Spleen (tissue), 11 donors: ENCODE measurements around the gene IRS2. TPM values are rescaled to one million over a fixed set of nuclear protein-coding genes. Genes with fewer than 3 reads are reported as not detected.

Experiments
- DNase-seq: peaks from one replicate; pipeline ENCODE4 v3.0.0-alpha.2; 2020
- H3K27ac ChIP-seq, 8 donors: fragments of 200-600 bp; sonication (generic) in 7 of 8; 1 replicate in 4 of 8; 2 replicates in 4 of 8; pipeline versions ENCODE4 v1.5.0 to v1.8.0; 2016 to 2021; ENCODE audit warnings: inconsistent platforms in 4 of 8, mild to moderate bottlenecking in 4 of 8, moderate library complexity in 1 of 8
- H3K27me3 ChIP-seq, 7 donors: fragments of 200-600 bp; sonication (generic) in 6 of 7; replicated peaks in 1 of 7; 1 replicate in 4 of 7; 2 replicates in 3 of 7; pipeline versions ENCODE4 v1.5.0 to v1.8.0; 2016 to 2021; ENCODE audit warnings: inconsistent platforms in 3 of 7, mild to moderate bottlenecking in 1 of 7
- H3K36me3 ChIP-seq, 6 donors: fragments of 200-600 bp; sonication (generic) in 5 of 6; 1 replicate in 4 of 6; 2 replicates in 2 of 6; pipeline versions ENCODE4 v1.5.0 to v1.8.0; 2016 to 2021; ENCODE audit warnings: inconsistent platforms in 2 of 6
- H3K4me1 ChIP-seq, 6 donors: fragments of 200-600 bp; sonication (generic) in 5 of 6; 1 replicate in 3 of 6; 2 replicates in 3 of 6; pipeline versions ENCODE4 v1.5.0 to v1.8.0; 2016 to 2021; ENCODE audit warnings: inconsistent platforms in 3 of 6
- H3K4me3 ChIP-seq, 8 donors: fragments of 200-600 bp; sonication (generic) in 7 of 8; 1 replicate in 4 of 8; 2 replicates in 4 of 8; pipeline versions ENCODE4 v1.5.0 to v1.8.0; 2016 to 2021; ENCODE audit warnings: inconsistent platforms in 4 of 8, mild to moderate bottlenecking in 4 of 8, moderate library complexity in 2 of 8
- H3K9me3 ChIP-seq, 8 donors: fragments of 200-600 bp; sonication (generic) in 7 of 8; 1 replicate in 4 of 8; 2 replicates in 4 of 8; pipeline versions ENCODE4 v1.5.0 to v1.8.0; 2016 to 2021; ENCODE audit warnings: inconsistent platforms in 4 of 8
- CTCF ChIP-seq, 11 experiments: fragments of 200-600 bp in 7 of 11; fragments of 450-650 bp in 4 of 11; sonication (generic) in 4 of 11; IDR thresholded peaks in 8 of 11; conservative IDR thresholded peaks in 3 of 11; 1 replicate in 7 of 11; 2 replicates in 4 of 11; pipeline versions ENCODE4 v1.4.0 to v1.8.0; 2016 to 2021; ENCODE audit warnings: antibody characterized with exemption in 11 of 11, inconsistent platforms in 4 of 11, mild to moderate bottlenecking in 1 of 11
- POLR2A ChIP-seq, 3 donors: fragments of 450-650 bp; IDR thresholded peaks; one replicate each; pipeline ENCODE4 v1.5.1; 2017; ENCODE audit warnings: antibody characterized with exemption in 3 of 3, mild to moderate bottlenecking in 1 of 3
- POLR2AphosphoS5 ChIP-seq, 3 donors: sonication (generic); formaldehyde crosslinking; IDR thresholded peaks; one replicate each; pipeline ENCODE4 v1.5.1; 2017; ENCODE audit warnings: antibody characterized with exemption in 3 of 3
- WGBS, 5 donors: extraction: QIAGEN DNeasy Blood & Tissue Kit in 3 of 5; methylation state at CpG; one replicate each; pipeline versions ENCODE4 v1.1.5 to v1.1.7; 2013 to 2018; 5-methylcytosine and 5-hydroxymethylcytosine counted together
- intact Hi-C: fragments of 100-400 bp; cut with DNase I; formaldehyde crosslinking; loops from one replicate; pipeline ENCODE4 v1.15.0; 2023; ENCODE audit warnings: low total_unique reads
- polyA plus RNA-seq, 3 donors: library from polyadenylated mRNA; stranded (reverse); fragments of 200-250 nt; gene quantifications; one replicate each; pipeline ENCODE4 v1.2.1, GENCODE V29; 2013
- total RNA-seq, 7 donors: library from RNA; depleted of rRNA in 3 of 7; stranded (reverse); fragments of >200 nt in 3 of 7; fragmentation: NEBNext Ultra II Directional in 4 of 7; extraction: Animal tissue kit (Norgen Biotek cat#: 25700) in 4 of 7; gene quantifications; one replicate each; pipeline versions ENCODE4 v1.1.0 to v1.2.1, GENCODE V29; 2016 to 2021
- donor health status: healthy with polysubstance abuse.
- donor health status: DM: no; HTN: no; CAD: no; lungs with moderate emphysema.
- donor health status: DM: no; HTN: no; CAD: no.
- donor health status: Bipolar disorder and iron deficiency.
- donor health status: healthy.
- donor health status: DM: no; HTN: no; CAD: no.
- donor health status: DM: yes; HTN: yes; CAD: no.

Gene IRS2
- total and polyA plus RNA-seq, 10 donors = 1.4 to 31.3 (median 13.5) TPM

GRCh38 chr13:109728791-109729731 lies 57.3 kb downstream of the IRS2 start:
- WGBS, 5 donors = 63 to 79% (median 70%) methylated on average over 17 of the region's 17 CpGs
- peaks cover 0 to 62% (median 7%) of the 10 kb centered on the region in 7 donors for H3K27me3 ChIP-seq
- H3K27ac ChIP-seq = no peak overlapping the region
- intact Hi-C loops = no loop called here
- TF ChIP-seq POLR2AphosphoS5 (IDR thresholded peaks at IDR 0.05) (no peak), CTCF (IDR thresholded peaks at IDR 0.05 in 8 of 11, conservative IDR thresholded peaks at IDR 0.05 in 3 of 11) (no peak), POLR2A (IDR thresholded peaks at IDR 0.05) (no peak)
- peaks cover 0 to 9% (median 0%) of the 10 kb centered on the region in 6 donors for H3K4me1 ChIP-seq
- H3K4me3 ChIP-seq = no peak overlapping the region
- peaks cover 0 to 7% (median 0%) of the 10 kb centered on the region in 8 donors for H3K9me3 ChIP-seq
- H3K36me3 ChIP-seq = no peaks in the 10 kb centered on the region
- DNase-seq = no peak

DNA sequence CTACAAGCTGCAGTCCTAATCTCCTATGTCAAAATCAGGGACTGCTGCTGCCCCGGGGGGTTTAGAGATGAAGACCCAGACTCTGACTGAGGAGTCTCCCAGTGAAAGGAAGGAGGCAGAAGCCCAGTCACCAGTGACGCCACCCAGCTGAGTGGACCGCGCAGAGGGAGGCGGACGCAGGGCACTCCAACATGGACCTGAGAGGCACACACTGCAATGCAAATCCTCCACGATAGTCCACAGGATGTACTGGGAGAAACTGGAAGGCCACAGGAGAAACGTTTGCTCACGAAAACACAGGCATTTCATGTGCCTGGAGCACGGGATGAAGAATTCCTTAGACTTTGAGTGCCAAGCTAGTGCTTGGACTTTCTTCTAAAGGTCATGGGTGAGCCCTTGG lies 58.3 kb downstream of the IRS2 start:
- DNase-seq = no peak
- no peak for TF ChIP-seq POLR2AphosphoS5 (IDR thresholded peaks at IDR 0.05)
- TF ChIP-seq CTCF (IDR thresholded peaks at IDR 0.05 in 8 of 11, conservative IDR thresholded peaks at IDR 0.05 in 3 of 11) = no peak
- TF ChIP-seq POLR2A (IDR thresholded peaks at IDR 0.05) = no peak
- 78 to 91% (median 86%) methylated on average over 5 to 10 of the region's 10 CpGs for WGBS, 5 donors
- intact Hi-C loops = no loop called here
- Histone ChIP-seq H3K4me3 (no peak overlapping the region), H3K36me3 (no peaks in the 10 kb centered on the region), H3K27ac (no peak overlapping the region), H3K9me3 (peaks cover 0 to 7% (median 0%) of the 10 kb centered on the region in 8 donors), H3K27me3 (peaks cover 0 to 52% (median 7%) of the 10 kb centered on the region in 7 donors), H3K4me1 (peaks cover 0 to 9% (median 0%) of the 10 kb centered on the region in 6 donors)

DNA sequence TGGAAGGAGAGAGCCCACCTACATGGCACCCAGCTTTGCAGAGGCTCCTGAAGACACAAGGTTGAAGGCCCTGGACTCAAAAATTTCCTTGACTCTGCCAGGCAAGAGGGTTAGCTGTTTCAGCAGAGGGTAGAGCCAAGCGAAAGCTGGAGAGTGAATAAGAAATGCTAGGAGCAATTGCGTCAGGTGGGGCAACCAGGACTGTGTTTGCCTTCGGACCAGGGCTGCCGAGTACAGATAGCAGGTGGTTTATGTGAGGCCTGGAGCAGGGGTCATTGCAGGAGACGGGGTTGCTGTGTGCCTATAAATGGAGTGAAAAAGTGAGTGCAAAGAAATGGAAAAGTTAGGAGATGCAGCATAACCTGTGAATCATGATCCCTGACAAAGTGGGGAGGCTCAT lies 59.1 kb downstream of the IRS2 start:
- H3K36me3 ChIP-seq = no peaks in the 10 kb centered on the region
- H3K27me3 ChIP-seq = peaks cover 0 to 46% (median 7%) of the 10 kb centered on the region in 7 donors
- TF ChIP-seq POLR2AphosphoS5 (IDR thresholded peaks at IDR 0.05) (no peak), POLR2A (IDR thresholded peaks at IDR 0.05) (no peak), CTCF (IDR thresholded peaks at IDR 0.05 in 8 of 11, conservative IDR thresholded peaks at IDR 0.05 in 3 of 11) (no peak)
- WGBS, 5 donors = 81 to 96% (median 93%) methylated on average over 5 of the region's 5 CpGs
- H3K4me1 ChIP-seq = peaks cover 0 to 9% (median 0%) of the 10 kb centered on the region in 6 donors
- DNase-seq = no peak
- no peak overlapping the region for H3K4me3 ChIP-seq
- H3K27ac ChIP-seq = no peak overlapping the region
- H3K9me3 ChIP-seq = peaks cover 0 to 2% (median 0%) of the 10 kb centered on the region in 8 donors
- intact Hi-C loops = no loop called here

DNA sequence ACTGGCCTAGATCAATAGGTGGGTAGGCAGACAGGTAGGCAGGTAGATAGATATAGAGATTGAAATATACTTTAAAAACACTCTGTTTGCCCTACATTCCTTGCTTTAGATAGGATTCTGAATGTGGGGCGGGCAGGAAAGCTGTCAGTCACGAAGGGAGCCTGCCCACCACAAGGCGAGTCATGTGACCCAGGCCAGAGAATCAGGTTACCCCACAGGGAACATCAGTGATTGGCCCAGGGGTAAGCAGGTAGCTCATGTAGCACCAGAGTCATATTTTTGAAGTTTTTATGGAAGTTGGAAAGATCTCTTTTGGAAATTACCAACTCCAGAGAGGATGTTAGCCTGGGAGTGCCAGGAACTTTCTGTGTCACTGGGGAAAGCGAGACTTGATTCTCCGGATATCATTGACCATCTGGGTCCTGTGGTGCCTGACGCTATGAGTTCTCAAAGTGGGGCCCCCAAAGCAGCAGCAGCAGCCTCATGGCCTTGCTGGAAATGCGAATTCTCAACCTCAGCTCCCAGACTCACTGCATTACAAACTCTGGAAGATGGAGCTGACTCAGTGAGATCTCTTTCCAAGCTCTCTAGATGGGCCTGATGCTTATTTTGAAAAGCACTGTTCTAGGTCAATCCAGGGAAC lies 60.3 kb downstream of the IRS2 start:
- DNase-seq = no peak
- 88 to 91% (median 89%) methylated on average over 7 of the region's 7 CpGs for WGBS, 5 donors
- H3K36me3 ChIP-seq = no peaks in the 10 kb centered on the region
- TF ChIP-seq POLR2AphosphoS5 (IDR thresholded peaks at IDR 0.05) (no peak), CTCF (IDR thresholded peaks at IDR 0.05 in 8 of 11, conservative IDR thresholded peaks at IDR 0.05 in 3 of 11) (no peak), POLR2A (IDR thresholded peaks at IDR 0.05) (no peak)
- H3K9me3 ChIP-seq = no peaks in the 10 kb centered on the region
- no peak overlapping the region for H3K4me3 ChIP-seq
- H3K4me1 ChIP-seq = peaks cover 0 to 9% (median 0%) of the 10 kb centered on the region in 6 donors
- H3K27me3 ChIP-seq = peaks cover 0 to 38% (median 5%) of the 10 kb centered on the region in 7 donors
- intact Hi-C loops = no loop called here
- no peak overlapping the region for H3K27ac ChIP-seq
